Neuronal stem cell (in vitro differentiated cells): ENCODE results near the gene NACA2.
"Not testable (repeated sequence)": the region's sequence is repeated elsewhere in the genome, so short reads cannot be mapped to it uniquely, and the experiment has no call there.

Source experiments
- DNase-seq: peaks from one replicate; pipeline ENCODE4 v3.0.0-alpha.2; 2013; ENCODE audit warnings: low spot score
- H2AFZ ChIP-seq: one replicate; pipeline ENCODE4 v1.6.1; 2013; ENCODE audit warnings: mild to moderate bottlenecking, low read length, inconsistent platforms
- H2AK5ac ChIP-seq: 2 replicates; pipeline ENCODE4 v1.6.1; 2013; ENCODE audit warnings: low read depth, mild to moderate bottlenecking, inconsistent platforms, low read length, moderate library complexity, mixed read lengths
- H2BK120ac ChIP-seq: 2 replicates; pipeline ENCODE4 v1.6.1; 2013; ENCODE audit warnings: low read depth, mild to moderate bottlenecking, inconsistent platforms, low read length, moderate library complexity, mixed read lengths
- H2BK12ac ChIP-seq: one replicate; pipeline ENCODE4 v1.6.1; 2013; ENCODE audit warnings: low read length, inconsistent platforms
- H2BK15ac ChIP-seq: 2 replicates; pipeline ENCODE4 v1.6.1; 2013; ENCODE audit warnings: mild to moderate bottlenecking, low read length, inconsistent platforms, mixed read lengths
- H2BK5ac ChIP-seq: one replicate; pipeline ENCODE4 v1.6.1; 2013; ENCODE audit warnings: inconsistent platforms, mild to moderate bottlenecking, low read length, moderate library complexity
- H3K14ac ChIP-seq: one replicate; pipeline ENCODE4 v1.6.1; 2013; ENCODE audit warnings: low read length, inconsistent platforms
- H3K18ac ChIP-seq: 2 replicates; pipeline ENCODE4 v1.6.1; 2013; ENCODE audit warnings: low read length, inconsistent platforms
- H3K23ac ChIP-seq: 2 replicates; pipeline ENCODE4 v1.6.1; 2013; ENCODE audit warnings: low read depth, mild to moderate bottlenecking, mixed read lengths, low read length, inconsistent platforms; ENCODE audit not compliant: poor library complexity
- H3K27ac ChIP-seq: replicated peaks from 3 replicates; pipeline ENCODE4 v1.5.1; 2013; ENCODE audit warnings: low read length, inconsistent platforms
- H3K27me3 ChIP-seq, 3 experiments: 2 replicates each; pipeline ENCODE4 v1.6.1; 2013; ENCODE audit warnings: low read length in 3 of 3, mild to moderate bottlenecking in 2 of 3, inconsistent platforms in 1 of 3, low read depth in 1 of 3, mixed read lengths in 1 of 3, moderate library complexity in 1 of 3; ENCODE audit not compliant: control insufficient read depth in 3 of 3, insufficient read depth in 3 of 3
- H3K36me3 ChIP-seq, 2 donors: replicated peaks in 1 of 2; 2 replicates each; pipeline ENCODE4 v1.6.1; 2013; ENCODE audit warnings: low read length in 2 of 2; ENCODE audit not compliant: control insufficient read depth in 2 of 2, insufficient read depth in 2 of 2
- H3K4ac ChIP-seq: 2 replicates; pipeline ENCODE4 v1.6.1; 2013; ENCODE audit warnings: inconsistent platforms, mild to moderate bottlenecking, low read length, moderate library complexity
- H3K4me1 ChIP-seq, 2 donors: 1 replicate in 1 of 2; 2 replicates in 1 of 2; pipeline ENCODE4 v1.6.1; 2013; ENCODE audit warnings: low read length in 2 of 2, low read depth in 1 of 2; ENCODE audit not compliant: control insufficient read depth in 2 of 2, insufficient read depth in 1 of 2
- H3K4me2 ChIP-seq: one replicate; pipeline ENCODE4 v1.6.1; 2013; ENCODE audit warnings: mild to moderate bottlenecking, low read length, inconsistent platforms; ENCODE audit not compliant: insufficient read depth, poor library complexity, severe bottlenecking
- H3K4me3 ChIP-seq, 2 donors: 2 replicates each; pipeline ENCODE4 v1.5.1; 2013; ENCODE audit warnings: low read length in 2 of 2, mild to moderate bottlenecking in 2 of 2, inconsistent platforms in 1 of 2, moderate library complexity in 1 of 2
- H3K79me1 ChIP-seq: one replicate; pipeline ENCODE4 v1.6.1; 2013; ENCODE audit warnings: low read depth, mild to moderate bottlenecking, inconsistent platforms, low read length, moderate library complexity
- H3K9ac ChIP-seq: one replicate; pipeline ENCODE4 v1.6.1; 2013; ENCODE audit warnings: mild to moderate bottlenecking, low read depth, low read length, inconsistent platforms; ENCODE audit not compliant: poor library complexity
- H3K9me3 ChIP-seq, 2 donors: replicated peaks in 1 of 2; 2 replicates each; pipeline versions ENCODE3 to v1.6.1; 2013; ENCODE audit warnings: low read length in 2 of 2, mild to moderate bottlenecking in 2 of 2, inconsistent platforms in 1 of 2, low read depth in 1 of 2, mixed read lengths in 1 of 2, moderate library complexity in 1 of 2; ENCODE audit not compliant: control insufficient read depth in 2 of 2, insufficient read depth in 1 of 2
- H4K8ac ChIP-seq: one replicate; pipeline ENCODE4 v1.6.1; 2013; ENCODE audit warnings: low read depth, mild to moderate bottlenecking, inconsistent platforms, low read length, moderate library complexity
- H4K91ac ChIP-seq: one replicate; pipeline ENCODE4 v1.6.1; 2013; ENCODE audit warnings: low read length, low read depth, mild to moderate bottlenecking, inconsistent platforms; ENCODE audit not compliant: poor library complexity
- WGBS, 2 donors: extraction: QIAGEN DNeasy Blood & Tissue Kit; methylation state at CpG; one replicate each; pipeline ENCODE4 v1.1.7; 2013; ENCODE audit warnings: missing lambda C conversion rate in 2 of 2, mixed read lengths in 1 of 2; ENCODE audit not compliant: insufficient read length in 2 of 2, insufficient replicate concordance in 1 of 2; ENCODE audit errors: extremely low coverage in 2 of 2; 5-methylcytosine and 5-hydroxymethylcytosine counted together

NACA2 gene

GRCh38 chr17:61587807-61588660, 3.0 kb downstream of the NACA2 start:
- Histone ChIP-seq H3K4ac (no peak overlapping the region), H3K4me3 (no peak overlapping the region), H3K4me2 (no peak overlapping the region), H4K8ac (no peak overlapping the region), H3K36me3 (no peaks in the 10 kb centered on the region), H2BK5ac (no peak overlapping the region), H3K27ac (no peak overlapping the region), H2BK15ac (no peak overlapping the region), H3K14ac (no peak overlapping the region), H3K4me1 (no peaks in the 10 kb centered on the region), H2AK5ac (no peak overlapping the region), H3K79me1 (no peaks in the 10 kb centered on the region), H3K27me3 (peaks cover 0 to 17% (median 0%) of the 10 kb centered on the region in 3 experiments), H3K18ac (no peak overlapping the region), H2BK120ac (no peak overlapping the region), H4K91ac (no peak overlapping the region), H2AFZ (no peak overlapping the region), H3K9me3 (no peaks in the 10 kb centered on the region), H2BK12ac (no peak overlapping the region), H3K23ac (no peak overlapping the region), H3K9ac (no peak overlapping the region)
- DNase-seq, result no peak
- no CpG with 5 or more reads among the region's 4 CpGs for WGBS, 2 donors

- Histone ChIP-seq H3K27ac (no peak overlapping the region), H2BK5ac (no peak overlapping the region), H3K4me2 (no peak overlapping the region), H3K4me1 (no peaks in the 10 kb centered on the region), H2BK120ac (no peak overlapping the region), H3K4me3 (no peak overlapping the region), H3K36me3 (no peaks in the 10 kb centered on the region), H2AFZ (no peak overlapping the region), H3K23ac (no peak overlapping the region), H3K79me1 (no peaks in the 10 kb centered on the region), H4K91ac (no peak overlapping the region), H3K9me3 (no peaks in the 10 kb centered on the region), H4K8ac (no peak overlapping the region), H2AK5ac (no peak overlapping the region), H2BK15ac (no peak overlapping the region), H3K27me3 (peaks cover 0 to 11% (median 0%) of the 10 kb centered on the region in 3 experiments), H3K4ac (no peak overlapping the region), H3K18ac (no peak overlapping the region), H2BK12ac (no peak overlapping the region), H3K14ac (no peak overlapping the region), H3K9ac (no peak overlapping the region)
- WGBS, 2 donors, result no CpG with 5 or more reads among the region's 1 CpG
- no peak for DNase-seq
Observed at GRCh38 chr17:61587242-61587641, 3.8 kb downstream of the NACA2 start.

- not testable (repeated sequence) for H3K23ac ChIP-seq, H3K4me1 ChIP-seq, H3K4me3 ChIP-seq
Observed at GRCh38 chr17:61586622-61587021, 4.4 kb downstream of the NACA2 start.

GRCh38 chr17:61586031-61586566, 4.9 kb downstream of the NACA2 start:
- no peak overlapping the region for H3K18ac ChIP-seq
- H2BK120ac ChIP-seq, result no peak overlapping the region
- H3K14ac ChIP-seq, result no peak overlapping the region
- no peak overlapping the region for H3K4me3 ChIP-seq
- H3K9me3 ChIP-seq, result no peaks in the 10 kb centered on the region
- no CpG with 5 or more reads among the region's 4 CpGs for WGBS, 2 donors
- no peaks in the 10 kb centered on the region for H3K36me3 ChIP-seq
- peaks cover 0 to 13% (median 0%) of the 10 kb centered on the region in 3 experiments for H3K27me3 ChIP-seq
- H3K4me1 ChIP-seq, result peaks cover 0 to under 1% of the 10 kb centered on the region in 2 donors
- H3K4ac ChIP-seq, result no peak overlapping the region
- no peak overlapping the region for H2BK5ac ChIP-seq
- H3K4me2 ChIP-seq, result no peak overlapping the region
- H2AK5ac ChIP-seq, result no peak overlapping the region
- no peak overlapping the region for H4K91ac ChIP-seq
- H3K9ac ChIP-seq, result no peak overlapping the region
- no peaks in the 10 kb centered on the region for H3K79me1 ChIP-seq
- no peak overlapping the region for H2AFZ ChIP-seq
- H2BK15ac ChIP-seq, result no peak overlapping the region
- H3K27ac ChIP-seq, result no peak overlapping the region
- H3K23ac ChIP-seq, result no peak overlapping the region
- no peak overlapping the region for H4K8ac ChIP-seq
- no peak for DNase-seq
- H2BK12ac ChIP-seq, result no peak overlapping the region

More at GRCh38 chr17:61586622-61587021, 4.4 kb downstream of the NACA2 start:
- not testable (repeated sequence) for H2BK5ac ChIP-seq, H2AK5ac ChIP-seq, H3K18ac ChIP-seq, H3K4ac ChIP-seq, H2BK12ac ChIP-seq, H3K36me3 ChIP-seq, H3K9me3 ChIP-seq, H2AFZ ChIP-seq, H4K91ac ChIP-seq, H2BK120ac ChIP-seq, H3K27ac ChIP-seq, H3K9ac ChIP-seq, H3K14ac ChIP-seq, H2BK15ac ChIP-seq, DNase-seq, H4K8ac ChIP-seq, H3K4me2 ChIP-seq, H3K79me1 ChIP-seq
- WGBS, 2 donors, result no CpG with 5 or more reads among the region's 3 CpGs
- peaks cover 0 to 11% (median 0%) of the 10 kb centered on the region in 3 experiments for H3K27me3 ChIP-seq
